Renal pelvis (tissue), 4 donors: ENCODE data around the gene NCOR2. TPM values are rescaled to one million over a fixed set of nuclear protein-coding genes. Genes with fewer than 3 reads are reported as not detected.

Source experiments
- DNase-seq: peaks from one replicate; pipeline ENCODE4 v3.0.0-alpha.2; 2013
- polyA plus RNA-seq, 3 donors: library from polyadenylated mRNA; unstranded; fragments of 120-200 nt; gene quantifications; one replicate each; pipeline ENCODE4 v1.2.1, GENCODE V29; 2013; ENCODE audit not compliant: insufficient read length in 3 of 3

The NCOR2 gene
- polyA plus RNA-seq, 3 donors: 87.2 to 117 (median 96.7) TPM

DNA sequence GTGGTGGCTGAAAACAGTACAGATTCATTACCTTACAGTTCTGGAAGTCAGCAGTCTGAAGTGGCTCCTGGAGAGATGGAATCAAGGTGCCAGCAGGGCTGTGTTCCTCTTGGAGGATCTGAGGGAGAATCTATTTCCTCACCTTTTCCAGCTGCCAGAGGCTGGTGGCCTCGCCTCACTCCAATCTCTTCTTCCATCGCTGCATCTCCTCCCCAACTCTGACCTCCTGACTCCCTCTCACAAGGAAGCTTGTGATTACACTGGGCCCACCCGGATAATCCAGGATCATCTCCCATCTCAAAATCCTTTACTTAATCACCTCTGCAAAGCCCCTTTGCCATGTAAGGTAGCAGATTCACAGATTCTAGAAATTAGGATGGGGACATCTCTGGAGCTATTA lies 11.4 kb upstream of the NCOR2 start:
- DNase-seq: no peak

DNA sequence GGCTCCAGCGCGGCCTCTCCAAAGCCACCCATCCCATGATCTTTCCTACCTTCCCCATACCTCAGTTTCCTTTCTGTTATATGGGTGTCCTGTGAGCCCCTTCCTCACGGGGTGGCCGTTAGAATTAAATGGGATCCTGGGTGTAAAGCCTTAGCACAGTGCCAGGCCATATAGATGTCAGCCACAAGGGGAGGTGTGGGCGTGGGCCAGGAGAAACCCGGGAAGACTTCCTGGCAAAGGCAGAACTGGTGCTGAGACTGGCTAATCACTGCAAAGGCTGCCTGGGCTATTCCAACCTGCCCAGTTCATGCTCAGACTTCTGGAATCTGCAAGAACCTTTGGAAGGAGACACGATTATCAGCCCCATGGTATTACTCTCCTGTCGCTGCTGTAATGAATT lies 11.0 kb upstream of the NCOR2 start:
- DNase-seq: no peak

DNA sequence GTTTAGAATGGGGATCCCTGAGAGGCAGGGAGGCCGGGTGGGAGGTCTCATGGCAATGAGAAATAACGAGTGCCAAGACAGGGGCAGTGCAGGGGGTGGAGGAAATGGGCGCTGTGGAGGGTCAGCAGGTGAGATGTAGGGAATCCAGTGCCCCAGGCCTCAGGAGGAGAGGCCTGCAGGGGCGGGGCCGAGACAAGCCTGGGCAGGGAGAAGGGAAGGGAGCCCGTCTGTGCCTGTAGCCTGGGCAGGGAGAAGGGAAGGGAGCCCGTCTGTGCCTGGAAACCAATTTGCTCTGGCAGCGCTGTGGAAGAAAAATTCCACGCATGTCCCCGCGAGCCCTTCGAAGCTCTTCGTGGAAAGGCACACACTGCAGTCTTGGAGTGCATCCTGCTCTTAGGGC lies 10.6 kb upstream of the NCOR2 start:
- DNase-seq: no peak

DNA sequence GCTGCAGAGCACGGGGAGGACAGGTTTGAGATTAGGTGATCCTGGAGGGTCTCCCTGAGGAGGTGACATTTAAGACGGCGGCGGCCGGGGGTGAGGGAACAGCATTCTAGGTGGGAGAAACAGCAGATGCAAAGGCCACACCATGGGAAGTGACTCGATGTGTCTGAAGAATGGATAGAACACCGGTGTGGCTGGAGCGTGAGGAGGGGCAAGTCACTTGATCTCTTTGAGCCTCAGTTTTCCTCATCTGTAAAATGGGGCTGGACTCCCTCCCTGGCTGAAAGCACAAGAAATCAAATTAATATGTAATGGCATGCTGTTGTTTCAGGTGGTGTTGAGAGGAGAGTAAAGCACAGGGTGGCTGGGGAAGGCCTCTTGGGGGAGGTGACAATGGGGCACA lies 10.0 kb upstream of the NCOR2 start:
- no peak for DNase-seq

DNA sequence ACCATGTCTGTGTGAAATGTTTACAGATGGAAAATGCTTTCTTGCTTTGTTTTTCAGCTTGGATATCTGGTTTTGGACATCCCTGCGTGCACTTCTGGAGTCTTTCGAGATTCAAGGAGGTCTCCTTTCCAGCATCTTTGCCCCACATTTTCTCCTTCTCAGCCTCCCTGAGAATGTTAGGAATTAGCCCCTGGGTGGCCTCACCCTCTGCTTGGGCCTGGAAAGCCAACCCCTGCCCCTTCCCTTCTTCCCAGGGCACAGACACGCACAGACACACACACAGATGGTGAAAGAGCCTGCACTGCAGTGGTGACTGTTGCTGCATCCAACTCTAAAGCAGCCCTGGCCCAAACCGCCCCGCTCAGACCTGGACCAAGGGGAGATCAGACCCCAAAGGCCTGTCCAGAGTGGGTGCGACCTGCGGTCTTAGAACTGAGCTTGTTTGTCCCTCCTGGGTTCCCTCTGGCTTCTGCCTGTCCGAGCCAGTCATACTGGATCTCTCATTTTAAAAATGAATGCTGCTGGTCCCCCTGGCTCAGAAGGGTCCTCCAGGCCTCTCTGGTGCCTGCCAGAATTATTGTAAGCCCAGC lies 8.7 kb upstream of the NCOR2 start:
- DNase-seq: no peak

DNA sequence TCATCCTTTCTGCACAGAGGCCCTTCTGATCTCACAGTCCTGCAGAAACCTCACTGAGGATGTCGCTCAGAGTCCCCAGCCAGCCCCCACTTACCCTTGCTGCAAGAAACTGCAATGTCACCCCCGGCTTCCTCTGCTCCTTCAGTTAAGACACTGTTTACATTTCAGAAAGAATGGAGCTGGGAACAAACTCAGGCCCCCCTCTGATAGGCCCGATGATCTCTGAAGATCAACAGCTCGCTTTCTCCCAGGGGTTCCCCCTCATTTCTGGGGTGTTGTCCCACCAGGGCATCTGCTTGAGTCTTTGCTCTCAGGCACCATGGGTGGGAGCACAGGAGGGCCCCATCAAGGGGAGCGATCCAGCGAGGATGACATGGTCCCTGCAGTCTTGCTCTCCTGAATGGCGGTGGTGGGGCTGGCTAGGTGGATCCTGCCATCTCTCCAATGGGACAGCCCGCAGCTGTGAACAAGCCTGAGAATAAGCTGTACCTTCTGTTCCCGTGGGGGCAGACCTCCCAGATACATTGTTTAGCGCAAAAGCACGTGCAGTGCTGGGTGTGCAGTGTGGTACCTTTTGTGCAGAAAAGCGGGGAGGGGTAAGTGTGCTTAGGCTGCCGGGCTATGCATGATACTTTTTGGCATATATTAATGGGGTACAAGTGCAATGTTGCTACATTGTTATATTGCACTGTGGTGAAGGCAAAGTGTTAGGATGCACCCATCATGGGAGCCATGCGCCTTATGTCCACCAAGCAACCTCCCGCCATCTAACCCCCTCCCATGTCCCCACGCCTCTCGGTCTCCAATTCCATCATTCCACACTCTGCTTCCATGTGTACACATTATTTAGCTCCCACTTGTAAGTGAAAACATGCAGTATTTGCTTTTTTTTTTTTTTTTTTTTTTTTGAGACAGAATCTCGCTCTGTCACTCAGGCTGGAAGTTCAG lies 6.7 kb upstream of the NCOR2 start:
- DNase-seq: no peak

DNA sequence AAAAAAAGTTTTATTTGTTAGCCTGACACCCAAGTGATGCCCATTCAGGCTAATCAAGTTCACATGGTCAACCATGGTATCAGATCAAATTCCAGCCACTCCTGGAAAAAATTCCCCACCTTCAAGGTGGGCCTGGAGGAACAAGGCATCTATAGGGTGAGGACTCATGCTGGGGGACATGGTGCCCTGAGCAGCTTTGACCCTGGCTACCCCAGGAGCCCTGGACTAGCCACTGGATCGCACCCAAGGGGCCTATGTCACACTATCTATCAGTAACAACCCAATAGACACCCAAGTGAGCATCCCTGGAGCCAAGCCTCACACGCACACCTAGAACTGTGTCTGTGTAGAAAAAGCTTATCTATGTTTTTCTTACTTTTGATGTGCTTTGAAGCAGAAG lies 4.1 kb upstream of the NCOR2 start:
- no peak for DNase-seq

DNA sequence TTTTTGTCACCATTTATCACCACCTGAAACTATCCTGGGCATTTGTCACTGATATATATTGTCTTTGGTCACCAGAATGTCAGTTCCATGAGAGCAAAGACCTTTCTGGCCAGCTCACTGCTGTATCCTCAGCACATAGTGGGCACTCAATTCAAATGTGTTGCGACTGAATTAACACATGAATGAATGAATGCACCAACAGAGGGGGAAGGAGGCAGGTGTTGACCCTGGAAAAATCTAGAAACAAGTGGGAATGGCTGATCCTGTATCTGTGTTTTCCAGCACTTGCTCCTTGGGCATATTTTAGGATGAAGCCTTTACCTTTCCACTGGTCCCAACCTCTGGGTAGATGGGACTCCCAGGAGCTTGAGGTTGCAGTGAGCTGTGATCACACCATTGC lies 3.4 kb upstream of the NCOR2 start:
- DNase-seq: no peak

DNA sequence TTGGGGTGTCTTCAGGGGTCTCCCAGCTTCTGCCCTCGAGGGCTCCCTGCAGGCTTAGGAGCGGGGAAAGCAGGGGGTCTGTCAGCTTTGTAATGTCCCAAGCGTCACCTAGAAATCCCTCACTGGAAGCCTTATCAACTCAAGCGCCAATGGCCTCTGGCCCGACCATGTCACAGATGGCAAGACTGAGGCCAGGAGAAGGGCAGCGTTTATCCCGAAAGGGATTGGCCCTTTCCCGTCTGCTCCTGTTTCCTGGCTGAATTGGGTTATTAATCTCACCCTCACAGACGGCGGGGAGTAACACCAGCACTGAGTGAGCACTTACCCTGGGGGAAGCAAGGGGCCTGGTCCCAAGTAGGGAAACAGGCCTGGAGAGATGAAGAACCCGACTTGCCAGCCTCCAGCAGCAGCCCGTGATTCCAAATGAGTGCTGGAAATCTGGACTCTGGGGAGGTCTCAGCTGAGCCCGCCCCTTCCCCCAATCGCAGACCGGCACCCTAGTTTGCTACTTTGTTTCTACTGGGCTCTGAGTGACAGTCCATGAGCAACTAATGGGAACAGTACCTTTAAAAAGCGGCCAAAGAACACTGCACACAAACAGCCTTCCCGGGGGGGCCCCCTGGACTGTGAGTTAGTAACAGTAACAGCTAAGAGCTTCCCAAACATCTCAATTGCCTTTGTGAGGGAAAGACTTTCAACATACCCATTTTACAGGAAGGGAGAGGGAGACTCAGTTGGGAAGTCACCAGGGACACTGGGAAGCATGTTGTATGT lies 2.1 kb upstream of the NCOR2 start:
- no peak for DNase-seq

DNA sequence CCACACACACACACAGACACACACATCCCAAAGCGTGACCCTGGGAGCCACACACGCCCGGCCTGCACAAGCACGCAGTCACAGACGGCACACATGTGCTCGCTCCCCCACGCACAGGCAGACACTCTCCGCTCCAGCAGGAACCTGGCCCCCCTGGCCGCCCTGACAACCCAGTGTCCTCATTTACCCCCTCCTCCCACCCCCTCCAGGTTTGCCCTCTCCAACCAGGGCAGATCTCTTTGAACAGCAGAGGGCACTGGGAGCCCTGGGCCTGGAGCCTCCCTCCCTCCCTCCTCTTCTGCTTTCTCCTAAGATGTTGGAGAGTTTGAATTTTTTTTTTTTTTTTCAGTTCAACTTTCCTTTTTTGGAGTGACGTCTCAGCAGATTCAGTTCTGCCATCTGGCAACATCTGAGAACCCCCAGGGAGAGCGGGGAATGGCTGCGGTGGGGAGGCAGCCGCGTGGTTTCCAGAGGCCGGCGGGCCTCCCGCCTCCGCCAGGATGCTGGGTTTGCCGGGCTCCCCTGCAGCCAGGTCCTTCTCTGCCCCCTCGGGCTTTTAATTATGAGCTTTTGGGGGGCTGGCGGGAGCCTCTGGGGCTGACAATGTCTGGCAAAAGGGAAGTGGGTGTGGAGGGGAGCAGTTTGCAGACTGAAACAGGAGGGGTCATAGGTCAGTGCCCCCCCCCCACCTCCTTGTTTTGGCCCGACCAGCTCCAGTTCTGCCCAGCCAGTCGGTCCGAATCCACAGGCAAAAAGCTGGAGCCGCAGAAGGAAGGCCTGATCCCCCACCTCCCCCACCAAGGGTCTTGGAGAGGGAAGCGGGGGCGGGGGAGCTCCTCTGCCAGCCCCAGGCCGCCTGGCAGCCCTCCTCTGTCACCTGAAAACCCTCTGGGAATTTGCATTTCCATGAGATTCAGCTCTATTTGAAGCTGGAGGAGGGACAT lies 1.3 kb upstream of the NCOR2 start:
- peak; percentile 69 for DNase-seq

DNA sequence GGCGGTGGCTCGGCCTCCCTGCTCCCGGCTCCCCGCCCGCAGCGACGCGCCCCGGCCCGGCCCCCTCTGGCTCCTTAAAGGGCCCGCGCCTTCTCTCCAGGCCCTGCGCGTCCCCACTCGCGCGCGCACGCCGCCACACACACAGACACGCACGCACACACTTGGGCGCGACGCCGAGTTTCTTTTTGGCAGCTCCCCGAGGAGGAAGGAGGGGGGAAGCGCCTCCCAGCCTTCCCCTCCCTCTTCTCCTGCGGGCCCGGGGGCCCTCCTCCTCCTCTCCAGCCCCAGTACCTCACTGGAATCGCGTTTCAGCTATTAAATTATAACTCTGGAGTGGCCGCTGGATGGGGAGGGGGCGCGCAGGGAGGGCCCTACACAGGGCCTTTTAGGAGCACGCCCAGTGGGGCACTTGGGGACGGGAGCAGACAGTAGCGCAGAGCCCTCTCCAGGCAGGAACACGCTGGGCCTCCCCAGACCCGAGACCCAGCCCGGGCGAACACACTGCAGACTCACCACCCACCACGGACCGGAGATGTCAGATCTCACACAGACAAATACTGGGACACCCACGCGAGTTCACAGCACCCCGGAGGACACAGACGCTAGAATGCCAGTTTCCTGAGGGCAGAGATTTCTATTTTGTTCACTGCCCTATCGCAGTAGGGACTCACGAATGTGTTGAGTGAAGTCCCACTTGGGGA lies 411 bp upstream of the NCOR2 start:
- DNase-seq: peak; percentile 91

DNA sequence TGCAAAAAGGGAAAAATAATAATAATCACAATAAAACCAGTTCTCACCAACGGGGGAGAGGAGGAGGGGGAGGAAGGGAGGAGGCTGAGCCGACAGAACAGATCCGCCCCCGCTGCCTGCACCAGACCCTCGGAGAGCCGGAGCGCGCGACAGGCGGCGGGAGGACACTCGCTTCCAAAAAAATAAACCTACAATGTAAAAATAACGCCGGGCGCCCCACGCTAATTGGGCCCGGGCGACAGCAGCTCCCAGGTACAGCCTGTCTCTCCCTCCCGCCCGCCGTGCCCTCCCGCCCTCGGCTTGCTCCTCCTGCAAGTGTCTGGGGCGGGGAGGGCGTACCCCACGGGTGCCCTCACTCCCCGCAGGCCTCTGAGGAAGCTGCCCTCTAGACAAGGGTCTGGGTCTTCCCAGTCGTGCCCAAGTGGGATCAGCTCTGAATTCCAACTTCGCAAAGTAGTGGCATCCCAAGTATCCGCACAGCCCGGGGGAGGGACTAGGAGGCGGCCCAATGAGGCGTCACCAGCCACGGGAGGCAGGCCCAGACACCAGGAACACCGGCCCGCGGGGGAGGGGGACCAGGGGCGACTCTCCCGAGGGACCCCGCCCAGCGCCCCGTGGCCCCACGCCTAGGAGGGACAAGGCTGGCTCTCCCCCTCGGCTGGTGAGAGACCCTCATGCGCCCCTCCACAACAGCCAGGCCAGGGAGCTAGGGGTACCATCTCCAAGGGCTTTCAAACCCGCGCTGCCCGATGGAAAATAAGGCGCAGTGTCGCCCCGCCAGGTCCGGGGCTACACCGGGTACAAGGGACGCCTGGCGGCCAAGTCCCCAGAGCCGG lies 1.0 kb downstream of the NCOR2 start:
- DNase-seq: peak; percentile 86

DNA sequence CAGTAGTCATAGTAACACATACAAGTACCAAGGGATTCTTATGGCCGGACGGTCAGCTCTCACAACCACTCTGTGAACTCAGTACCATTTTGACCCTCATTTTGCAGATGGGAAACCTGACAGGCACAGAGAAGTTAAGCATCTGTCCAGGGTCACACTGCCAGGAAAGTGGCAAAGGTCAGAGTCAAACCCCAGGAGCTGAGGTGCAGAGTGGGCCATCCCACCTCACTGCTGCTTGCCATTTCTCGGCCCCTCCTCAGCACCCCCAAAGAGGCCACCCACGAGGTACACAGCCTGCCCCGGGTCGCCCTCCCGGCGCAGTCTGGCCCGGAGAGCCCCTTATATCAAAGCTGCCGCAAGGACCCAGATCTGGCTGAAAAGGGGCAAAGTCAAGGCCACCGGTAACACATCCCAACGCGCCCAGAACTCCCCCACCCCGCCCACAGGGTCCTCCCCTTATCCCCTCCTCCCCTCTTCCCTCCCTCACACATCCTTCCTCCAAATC lies 1.7 kb downstream of the NCOR2 start:
- no peak for DNase-seq

DNA sequence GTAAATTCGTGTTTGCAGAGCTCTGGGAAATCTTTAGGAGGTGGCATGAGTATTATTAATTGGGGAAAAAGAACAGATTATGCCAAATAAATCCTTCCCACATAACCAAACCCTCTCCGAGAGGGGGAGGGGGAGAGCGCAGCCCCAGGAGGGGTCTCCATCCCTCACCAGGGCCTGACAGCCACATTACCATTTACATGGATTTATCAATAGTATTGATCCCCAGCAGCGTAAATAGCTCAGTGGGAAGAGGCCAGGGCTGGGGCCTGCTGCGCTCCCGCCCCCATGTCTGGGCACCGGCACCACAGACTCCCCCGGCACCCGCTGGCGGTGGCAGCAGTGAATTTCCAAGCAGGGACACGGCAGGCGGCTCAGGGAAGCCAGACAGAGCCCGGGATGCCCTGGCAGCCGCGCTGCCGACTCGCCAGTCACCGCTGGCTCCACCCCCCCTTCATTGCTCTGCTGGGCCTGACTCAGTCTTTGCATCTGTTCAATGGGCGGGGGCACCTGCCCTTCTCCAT lies 2.4 kb downstream of the NCOR2 start:
- DNase-seq: no peak

DNA sequence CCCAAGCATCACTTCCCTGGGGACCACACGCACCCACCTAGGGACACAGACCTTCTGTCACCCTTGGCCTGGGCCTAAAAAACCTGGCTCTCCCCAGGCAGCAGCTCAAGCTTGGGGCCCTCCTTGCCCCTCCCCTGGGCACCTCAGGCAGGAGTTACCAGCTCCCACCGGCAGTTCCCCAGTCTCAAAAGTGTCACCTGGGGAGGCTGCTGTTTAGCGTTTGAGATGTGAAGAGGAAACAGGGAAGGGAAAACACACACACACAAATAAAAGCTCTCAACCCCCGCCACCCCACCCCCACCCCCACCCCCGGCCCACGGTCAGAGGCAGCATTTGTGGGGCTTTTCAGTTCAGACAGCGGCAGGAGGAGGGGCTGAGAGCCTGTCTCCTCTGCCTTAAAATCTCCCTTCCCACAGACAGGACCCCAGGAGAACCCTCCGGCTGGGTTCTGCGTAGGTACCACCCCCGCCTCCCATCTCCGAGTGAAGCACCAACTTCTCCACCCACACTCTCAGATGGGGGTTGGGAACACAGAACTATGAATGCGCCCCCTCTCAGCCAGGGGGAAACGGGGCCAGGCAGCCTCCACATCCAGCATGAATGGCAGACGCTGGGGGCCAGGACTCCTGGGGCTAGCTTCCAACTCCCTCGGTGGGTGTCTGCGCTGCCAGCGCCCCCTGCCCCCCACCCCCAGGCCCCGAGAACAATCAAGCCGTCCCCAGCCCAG lies 3.0 kb downstream of the NCOR2 start:
- no peak for DNase-seq

DNA sequence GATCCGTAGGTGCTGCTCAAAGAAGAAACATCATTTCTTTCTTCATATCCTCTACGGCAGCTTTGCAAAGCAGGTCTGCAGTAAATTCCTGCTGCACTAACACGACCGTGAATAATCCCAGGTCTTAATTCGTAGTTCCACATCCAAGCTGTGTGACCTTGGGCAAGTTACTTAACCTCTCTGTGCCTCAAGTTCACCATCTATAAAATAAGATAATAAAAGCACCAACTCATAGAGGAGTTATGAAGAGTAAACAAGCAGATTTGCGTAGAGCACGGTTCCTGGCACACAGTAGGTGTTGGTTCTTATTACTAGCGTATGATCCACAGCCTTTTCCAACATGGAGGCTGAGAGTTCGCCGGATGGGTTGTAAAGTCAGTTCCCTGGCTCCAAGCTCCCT lies 3.6 kb downstream of the NCOR2 start:
- no peak for DNase-seq

DNA sequence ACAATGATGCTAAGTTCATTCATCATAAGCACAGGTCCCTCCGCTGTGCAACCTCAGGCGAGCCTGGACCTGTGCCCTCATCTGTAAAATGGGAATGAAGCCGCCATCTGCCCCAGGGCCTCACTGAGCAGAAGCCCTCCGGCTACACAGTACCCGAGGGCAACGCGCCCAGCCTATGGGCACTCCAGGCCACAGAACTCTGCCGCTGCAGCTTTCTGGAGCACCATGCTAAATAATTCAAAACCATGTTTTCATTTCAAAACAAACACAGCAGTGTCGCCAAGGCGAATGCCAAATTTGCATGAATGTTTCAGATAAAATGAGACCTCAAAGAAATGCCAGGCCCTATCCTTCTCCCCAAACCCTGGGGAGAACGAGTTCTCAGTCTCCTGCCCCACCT lies 4.0 kb downstream of the NCOR2 start:
- no peak for DNase-seq

DNA sequence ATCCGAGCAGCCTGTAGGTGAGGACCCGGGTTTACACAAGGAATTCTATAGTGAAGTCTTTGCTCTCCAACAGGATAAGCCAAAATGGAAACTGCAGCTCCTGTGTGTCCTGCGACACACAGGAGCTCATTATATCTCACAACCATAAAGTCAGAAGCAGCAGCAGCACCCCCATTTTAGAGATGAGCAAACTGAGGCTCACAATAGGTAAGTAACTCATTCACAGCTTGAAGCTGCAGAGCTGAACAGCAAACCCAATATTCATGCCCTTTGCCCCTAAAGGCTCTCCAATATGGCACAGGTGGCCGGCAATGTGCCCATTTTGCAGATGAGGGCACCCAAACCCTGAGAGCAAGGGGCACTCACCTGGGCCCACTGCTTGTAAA lies 4.6 kb downstream of the NCOR2 start:
- DNase-seq: no peak
